NOMO-1 (cell line): Measurements from ENCODE around the gene F2R.
"Not testable (repeated sequence)": the region's sequence is repeated elsewhere in the genome, so short reads cannot be mapped to it uniquely, and the experiment has no call there.

Source experiments
- DNase-seq, 2 experiments: peaks; one replicate each; lab custom pipeline; 2025; ENCODE audit not compliant: unreplicated experiment in 2 of 2; lab: John Stamatoyannopoulos, UW

Gene F2R

DNA sequence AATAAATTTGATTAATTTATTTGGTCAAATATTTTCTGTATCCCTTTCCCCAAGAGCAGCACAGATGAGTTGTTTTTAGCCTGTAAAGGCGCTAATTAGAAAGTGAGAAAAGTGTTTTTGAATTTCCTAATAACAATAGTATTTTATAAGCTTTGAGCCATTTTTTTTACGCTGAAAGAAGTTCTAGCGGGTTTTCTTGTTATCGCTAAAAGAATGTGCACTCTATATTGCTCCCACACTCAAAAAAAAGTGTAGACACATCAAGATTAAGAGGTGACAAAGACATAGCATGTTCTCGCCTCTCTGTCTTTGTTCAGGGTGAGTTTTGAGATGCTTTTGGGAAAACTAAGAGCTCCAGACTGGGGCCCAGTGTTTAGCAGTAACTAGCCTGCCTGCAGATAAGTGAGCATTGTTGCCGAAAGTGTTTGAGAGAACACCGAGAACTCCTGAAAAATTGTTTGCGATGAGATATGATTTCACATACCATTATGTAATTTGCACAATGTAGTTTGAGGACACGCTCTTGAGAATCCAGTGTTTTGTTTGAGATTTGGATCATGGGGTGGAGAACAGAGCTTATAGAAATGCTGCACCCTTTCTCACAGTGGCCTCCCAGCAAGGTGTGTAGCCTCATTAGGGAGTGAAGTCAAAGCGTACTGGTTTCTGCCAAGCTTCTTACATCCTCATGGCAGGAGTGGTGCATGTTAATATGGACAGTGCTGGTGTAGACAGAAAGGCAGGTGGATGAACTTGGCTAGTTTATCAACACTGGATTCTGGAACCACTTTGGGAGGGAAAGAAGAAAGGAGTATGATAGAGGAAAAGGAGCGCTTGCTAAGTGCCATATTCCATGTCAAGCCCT lies 1.5 kb downstream of the F2R start:
- no peak for DNase-seq

DNA sequence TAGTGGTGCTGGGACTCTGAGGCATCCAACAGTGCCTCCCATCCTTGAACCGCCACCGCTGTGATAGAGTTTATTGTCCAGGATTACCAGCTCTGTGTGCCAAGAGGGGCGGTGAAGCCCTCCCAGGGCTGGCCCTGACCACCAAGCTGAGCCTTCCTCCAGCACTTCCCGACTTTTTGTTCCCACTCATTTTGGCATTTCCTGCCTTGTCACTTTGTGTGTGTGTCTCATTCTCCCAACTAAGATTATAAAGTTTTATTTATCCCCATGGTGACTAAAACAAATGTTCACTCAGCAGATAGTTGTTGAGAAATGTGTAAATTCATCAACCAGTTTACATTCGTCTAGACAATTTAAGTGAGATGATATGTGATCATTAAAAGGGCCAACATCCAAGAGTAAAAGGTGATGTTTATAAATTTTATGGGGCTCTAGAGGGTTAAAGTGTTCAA lies 2.5 kb downstream of the F2R start:
- no peak for DNase-seq

DNA sequence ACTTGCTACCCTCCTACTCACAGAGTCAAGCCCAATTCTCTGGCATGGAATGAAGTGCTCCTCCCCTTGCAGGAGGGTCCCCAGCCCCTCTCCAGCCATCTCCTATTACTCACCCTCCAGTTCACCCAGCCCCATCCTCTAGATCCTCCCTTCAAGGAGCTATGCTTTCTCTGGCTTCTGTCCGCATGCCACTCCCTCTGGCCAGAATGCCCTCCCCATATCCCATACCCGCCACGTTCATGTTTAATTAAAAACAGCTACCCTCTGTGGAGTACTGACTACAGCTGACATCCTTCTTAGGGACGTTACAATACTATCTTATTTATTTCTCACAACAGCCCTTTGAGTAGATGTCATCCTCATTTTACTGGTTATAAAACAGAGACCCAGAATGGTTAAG lies 3.0 kb downstream of the F2R start:
- DNase-seq = no peak

DNA sequence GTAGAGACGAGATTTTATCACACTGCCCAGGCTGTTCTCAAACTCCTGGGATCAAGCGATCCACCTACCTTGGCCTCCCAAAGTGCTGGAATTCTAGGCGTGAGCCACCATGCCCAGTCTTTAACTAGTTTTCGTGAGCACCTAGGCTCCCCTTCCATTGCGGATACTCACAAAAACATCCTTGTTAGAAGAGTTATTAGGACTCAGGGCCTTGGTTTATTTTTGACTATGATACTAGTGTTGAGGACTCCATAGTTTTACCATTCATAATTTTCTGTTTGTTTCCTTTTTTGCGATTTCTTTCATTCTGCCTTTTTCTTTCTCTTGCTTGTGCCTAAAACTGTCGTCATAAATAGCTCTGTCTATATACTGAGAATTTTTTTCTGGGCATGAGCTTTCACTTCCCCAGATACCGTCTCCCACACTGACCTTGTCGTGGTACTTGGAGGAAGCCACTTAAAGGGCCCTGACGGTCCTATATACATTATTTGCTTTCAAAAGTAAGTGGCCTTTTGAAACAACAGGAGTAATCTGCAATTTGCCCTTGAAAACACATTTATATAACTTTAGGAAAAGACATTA lies 5.2 kb downstream of the F2R start:
- DNase-seq = peak; percentile 73 to 79

DNA sequence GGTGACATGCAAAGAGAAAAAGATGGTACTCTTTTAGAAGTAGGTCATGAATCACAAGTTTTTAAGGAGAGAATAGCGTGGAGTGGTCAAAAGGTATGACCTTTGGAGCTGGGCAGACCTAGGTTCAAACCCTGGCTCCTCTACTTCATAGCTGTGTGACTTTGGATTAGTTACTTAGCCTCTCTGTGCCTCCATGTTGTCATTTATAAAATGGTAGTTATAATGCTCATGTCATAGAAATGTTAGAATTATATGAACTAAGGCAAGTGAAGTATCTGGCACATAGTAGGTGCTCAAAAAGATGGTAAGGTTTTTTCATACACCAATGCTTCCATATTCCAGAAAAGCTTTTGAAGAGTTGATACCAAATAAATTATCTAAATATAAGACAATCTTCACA lies 7.3 kb downstream of the F2R start:
- no peak for DNase-seq

DNA sequence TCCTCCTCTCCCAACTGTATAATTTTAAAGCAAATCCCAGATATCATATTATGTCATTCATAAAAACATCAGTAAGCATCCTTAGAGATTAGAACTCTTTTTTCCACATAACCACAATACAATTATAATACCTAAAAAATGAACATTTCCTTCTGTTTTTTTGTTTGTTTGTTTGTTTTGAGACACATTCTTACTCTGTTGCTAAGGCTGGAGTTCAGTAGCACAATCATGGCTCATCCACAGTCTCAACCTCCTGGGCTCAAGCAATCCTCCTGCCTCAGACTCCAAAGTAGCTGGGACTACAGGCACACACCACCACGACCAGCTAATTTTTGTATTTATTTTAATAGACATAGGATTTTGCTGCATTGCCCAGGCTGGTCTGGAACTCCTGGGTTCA lies 8.0 kb downstream of the F2R start:
- no peak for DNase-seq

DNA sequence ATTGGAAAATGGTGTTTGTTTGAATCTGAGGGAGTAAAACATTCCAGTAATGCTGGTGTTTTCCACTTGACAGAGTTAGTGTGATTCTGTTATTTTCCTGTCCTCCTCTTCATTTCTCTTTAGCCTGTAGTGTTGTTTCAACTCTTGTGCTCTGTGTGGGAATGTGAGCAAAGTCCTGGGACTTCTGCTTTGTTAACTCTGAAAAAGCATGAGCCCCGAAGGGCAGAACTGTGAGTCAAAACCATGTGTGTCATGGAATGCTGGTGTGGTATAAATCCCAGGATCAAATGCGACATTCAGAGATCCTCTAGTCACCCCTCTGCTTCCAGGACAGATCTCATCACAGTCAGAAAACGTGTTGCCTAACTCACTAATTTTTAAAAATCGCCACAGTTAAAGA lies 8.9 kb downstream of the F2R start:
- no peak for DNase-seq

DNA sequence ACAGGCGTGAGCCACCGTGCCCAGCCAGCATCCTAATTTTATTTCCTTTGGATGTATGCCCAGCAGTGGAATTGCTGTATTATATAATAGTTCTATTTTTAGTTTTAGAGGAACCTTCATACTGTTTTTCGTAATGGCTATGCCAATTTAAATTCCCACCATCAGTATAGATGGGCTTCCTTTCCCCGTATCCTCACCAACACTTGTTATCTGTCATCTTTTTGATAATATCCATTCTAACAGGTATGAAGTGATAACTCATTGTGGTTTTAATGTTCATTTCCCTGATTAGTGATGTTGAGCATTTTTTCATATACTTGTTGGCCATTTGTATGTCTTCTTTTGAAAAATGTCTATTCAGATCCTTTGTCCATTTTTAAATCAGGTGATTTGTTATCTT lies 13.0 kb downstream of the F2R start:
- no peak for DNase-seq

DNA sequence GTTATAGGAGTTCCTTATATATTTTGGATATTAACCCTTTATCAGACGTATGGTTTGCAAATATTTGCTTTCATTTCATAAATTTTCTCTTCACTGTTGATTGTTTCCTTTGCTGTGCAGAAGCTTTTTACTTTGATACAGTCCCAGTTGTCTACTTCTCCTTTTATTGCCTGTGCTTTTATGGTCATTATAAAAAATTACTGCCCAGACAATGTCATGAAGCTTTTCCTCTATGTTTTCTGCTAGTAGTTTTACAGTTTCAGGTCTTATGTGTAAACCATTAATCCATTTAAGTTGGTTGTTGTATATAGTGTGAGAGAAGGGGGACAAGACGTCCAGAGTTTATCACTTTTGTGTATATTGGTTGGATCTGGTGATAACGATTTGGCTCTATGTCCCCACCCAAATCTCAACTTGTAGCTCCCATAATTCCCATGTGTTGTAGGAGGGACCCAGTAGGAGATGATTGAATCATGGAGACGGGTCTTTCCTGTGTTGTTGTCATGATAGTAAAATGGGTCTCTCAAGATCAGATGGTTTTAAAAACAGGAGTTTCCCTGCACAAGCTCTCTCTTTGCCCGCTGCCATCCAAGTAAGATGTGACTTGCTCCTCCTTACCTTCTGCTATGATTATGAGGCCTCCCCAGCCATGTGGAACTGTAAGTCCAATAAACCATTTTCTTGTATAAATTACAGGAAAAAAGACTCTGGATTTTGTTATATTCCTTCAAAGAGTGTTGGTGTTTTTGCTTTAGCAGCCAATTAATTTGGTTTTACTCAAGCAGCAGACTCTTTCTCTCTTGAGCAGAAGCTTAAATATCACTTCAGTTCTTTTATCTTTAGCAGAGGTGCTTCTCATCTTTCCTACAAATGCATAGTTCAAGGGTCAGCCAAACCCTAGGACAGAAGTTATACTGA lies 13.7 kb downstream of the F2R start:
- no peak for DNase-seq

DNA sequence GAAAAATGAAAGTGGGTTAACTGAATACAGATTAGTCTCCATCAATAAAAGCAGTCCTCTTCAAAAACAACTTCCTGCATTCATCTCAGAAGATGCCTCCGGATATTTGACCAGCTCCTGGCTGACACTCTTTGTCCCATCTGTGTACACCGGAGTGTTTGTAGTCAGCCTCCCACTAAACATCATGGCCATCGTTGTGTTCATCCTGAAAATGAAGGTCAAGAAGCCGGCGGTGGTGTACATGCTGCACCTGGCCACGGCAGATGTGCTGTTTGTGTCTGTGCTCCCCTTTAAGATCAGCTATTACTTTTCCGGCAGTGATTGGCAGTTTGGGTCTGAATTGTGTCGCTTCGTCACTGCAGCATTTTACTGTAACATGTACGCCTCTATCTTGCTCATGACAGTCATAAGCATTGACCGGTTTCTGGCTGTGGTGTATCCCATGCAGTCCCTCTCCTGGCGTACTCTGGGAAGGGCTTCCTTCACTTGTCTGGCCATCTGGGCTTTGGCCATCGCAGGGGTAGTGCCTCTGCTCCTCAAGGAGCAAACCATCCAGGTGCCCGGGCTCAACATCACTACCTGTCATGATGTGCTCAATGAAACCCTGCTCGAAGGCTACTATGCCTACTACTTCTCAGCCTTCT lies 16.6 kb downstream of the F2R start:
- DNase-seq = no peak

DNA sequence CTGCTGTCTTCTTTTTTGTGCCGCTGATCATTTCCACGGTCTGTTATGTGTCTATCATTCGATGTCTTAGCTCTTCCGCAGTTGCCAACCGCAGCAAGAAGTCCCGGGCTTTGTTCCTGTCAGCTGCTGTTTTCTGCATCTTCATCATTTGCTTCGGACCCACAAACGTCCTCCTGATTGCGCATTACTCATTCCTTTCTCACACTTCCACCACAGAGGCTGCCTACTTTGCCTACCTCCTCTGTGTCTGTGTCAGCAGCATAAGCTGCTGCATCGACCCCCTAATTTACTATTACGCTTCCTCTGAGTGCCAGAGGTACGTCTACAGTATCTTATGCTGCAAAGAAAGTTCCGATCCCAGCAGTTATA lies 17.1 kb downstream of the F2R start:
- DNase-seq = no peak

DNA sequence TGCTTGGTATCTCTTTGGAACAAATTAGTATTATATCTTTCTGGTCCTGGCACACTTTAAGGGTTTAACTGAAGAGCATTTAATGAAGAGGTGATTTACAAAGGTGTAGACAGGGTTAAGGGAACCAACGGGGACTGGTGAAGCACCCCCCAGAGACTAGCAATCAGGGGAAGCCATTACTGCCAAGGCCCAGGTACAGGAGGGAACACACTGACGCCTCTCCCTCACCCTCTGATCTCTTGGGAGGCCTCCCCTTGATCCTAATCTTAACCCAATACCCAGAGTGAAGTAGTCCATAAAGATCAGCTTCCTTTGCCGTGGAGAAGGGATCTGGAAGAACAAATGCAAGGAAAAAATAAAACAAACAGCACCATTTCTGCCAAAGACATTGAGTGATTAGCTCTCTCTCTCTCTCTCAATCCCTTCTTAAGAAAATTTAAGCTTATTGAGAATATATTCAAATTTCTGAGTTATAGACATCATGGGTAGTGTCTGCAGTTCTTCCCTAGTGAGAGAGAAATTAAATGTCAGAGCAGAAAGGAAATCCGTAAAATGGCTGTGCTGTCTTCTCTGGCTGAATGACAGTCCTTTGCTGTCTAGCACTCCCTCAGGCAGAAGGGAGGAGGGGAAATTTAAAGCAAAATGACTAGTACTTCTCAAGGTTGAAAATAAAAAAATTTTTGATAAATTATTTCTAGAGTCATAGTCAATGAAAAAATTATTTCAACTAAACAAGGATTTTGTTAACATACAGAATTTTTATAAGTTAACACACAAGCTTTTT lies 20.0 kb downstream of the F2R start:
- DNase-seq = no peak

DNA sequence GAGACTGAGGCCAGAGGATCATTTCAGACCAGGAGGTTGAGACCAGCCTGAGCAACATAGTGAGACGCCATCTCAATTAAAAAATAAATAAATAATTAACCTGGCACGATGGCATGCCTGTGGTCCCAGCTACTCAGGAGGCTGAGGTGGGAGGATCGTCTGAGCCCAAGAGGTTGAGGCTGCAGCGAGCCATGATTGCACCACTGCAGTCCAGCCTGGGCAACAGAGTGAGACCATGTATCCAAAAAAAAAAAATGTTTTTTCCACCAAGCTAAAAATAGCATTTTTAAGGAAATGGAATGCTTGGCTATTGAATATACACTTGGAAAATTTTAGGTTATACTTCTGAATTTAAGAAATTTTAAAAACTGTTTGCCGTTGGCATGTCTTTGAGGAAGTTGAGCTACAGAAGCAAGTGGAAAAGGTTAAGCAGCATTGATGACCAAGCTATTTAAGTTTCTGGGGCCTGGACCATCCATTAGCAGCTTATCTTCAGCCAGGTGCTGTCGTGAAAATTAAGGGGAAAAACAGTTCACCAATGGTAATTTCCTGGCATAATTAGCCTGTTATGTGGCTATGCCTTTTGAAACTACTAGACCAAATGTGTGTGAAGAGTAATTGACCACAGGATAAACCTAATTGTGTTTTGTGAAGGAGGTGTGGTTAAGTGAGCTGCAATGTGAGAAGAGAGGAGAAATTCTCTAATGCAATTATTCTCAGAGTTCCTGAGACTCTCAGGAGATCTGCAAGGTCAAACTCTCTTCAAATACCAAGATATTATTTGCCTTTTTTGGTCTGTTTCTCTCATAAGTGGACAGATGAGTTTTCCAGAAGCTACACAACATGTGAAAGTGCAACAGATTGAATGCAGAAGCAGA lies 21.0 kb downstream of the F2R start:
- DNase-seq = peak in 1 of 2 experiments; percentile 3

DNA sequence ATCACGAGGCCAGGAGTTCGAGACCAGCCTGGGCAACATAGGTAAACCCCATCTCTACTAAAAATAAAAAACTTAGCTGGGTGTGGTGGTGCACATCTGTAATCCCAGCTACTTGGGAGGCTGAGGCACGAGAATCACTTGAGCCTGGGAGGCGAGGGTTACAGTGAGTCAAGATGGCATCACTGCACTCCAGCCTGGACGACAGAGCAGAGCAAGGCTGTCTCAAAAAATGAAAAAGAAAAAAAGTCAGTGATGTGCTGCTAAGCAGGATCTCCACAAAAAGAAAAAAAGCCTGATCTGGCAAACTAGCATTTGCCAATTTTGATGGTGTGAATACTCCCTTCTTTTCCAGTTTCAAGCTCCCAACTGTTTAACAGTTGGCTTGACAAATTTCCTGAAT lies 21.9 kb downstream of the F2R start:
- DNase-seq = no peak

DNA sequence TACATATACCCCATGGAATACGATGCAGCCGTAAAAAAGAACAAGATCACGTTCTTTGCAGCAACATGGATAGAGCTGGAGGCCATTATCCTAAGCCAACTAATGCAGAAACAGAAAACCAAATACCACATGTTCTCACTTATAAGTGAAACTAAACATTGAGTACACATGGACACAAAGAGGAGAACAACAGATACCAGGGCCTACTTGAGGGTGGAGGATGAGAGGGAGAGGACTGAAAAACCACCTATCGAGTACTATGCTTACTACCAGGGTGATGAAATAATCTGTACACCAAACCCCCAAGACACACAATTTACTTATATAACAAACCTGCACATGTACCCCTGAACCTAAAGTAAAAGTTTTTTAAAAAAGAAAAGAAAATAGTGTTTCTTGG lies 25.6 kb downstream of the F2R start:
- not testable (repeated sequence) for DNase-seq

DNA sequence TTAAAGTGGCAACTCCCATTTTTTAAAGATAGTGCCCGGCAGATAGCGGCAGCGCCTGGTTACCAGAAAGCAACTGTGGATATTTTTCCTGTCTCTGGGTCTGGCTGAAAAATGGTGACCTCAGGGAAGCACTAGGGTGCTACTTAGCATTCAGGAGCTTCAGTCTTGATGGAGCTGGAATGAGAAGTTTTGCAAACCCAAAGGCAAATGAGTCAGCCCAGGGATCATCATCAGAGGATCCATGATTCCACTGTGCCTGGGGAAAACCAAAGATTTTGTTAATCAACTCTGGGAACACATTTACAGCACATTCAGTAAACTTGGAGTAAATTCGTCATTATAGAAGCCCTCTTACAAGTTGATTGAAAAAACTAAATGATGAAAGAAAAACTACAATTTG lies 26.7 kb downstream of the F2R start:
- no peak for DNase-seq

DNA sequence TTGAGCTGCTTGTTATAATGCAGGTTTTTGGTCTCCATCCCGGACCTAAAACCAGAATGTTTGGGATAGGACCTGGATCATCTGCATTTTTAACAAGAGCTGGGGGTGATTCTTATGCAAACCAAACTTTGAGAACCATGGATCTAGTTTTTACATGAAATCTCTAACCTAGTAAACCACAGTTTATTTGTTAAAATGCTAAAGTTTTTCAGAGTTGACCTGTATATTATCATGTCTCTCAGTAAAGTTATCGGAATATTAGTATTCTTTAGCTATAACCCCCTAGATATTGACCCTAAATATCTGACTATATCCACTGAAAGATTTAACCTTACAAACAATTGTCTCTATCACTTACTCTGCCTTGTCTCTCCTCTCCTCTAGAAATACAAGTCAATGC lies 28.7 kb downstream of the F2R start:
- no peak for DNase-seq

DNA sequence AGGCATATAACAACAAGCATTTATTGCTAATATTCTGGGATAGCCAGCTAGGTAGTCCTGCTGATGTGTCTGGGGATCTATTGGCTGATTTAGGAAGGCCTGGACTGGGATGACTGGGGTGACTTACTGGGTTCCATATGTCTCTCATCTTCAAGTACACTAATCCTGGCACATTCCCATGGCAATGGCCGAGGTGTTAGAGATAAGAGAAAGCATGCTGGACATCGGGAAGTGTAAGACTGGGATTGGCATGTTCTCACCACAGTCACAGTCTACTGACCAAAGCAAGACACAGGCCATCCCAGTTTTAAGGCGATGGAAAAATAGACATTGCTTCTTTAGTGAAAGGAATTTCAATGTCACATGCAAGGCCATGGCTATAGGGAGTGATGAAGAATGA lies 29.7 kb downstream of the F2R start:
- DNase-seq = no peak

DNA sequence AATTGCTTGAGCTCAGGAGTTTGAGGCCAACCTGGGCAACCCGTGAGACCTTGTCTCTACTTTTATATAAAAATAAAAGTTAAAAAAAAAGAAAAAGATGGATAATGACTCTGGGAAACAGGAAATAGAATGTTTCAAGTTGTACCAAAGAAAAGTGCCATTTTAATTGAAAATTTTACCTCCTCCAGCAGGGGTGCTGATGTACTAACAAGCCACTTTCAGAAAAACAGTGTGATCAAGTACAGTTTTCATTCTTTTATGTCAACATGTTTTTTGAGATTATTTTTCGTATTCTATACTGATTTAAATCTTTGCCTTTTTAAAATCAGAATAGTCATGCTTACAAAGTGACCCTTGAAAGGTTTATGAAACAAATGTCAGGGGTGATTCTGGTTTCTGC lies 30.8 kb downstream of the F2R start:
- DNase-seq = no peak
